HG03135 (cell line): Measurements from ENCODE around the gene ADAMTS2.

ENCODE experiments used
- ATAC-seq: cut with Tn5 transposase; IDR thresholded peaks from one replicate; pipeline ENCODE4 v1.9.1; 2021; ENCODE audit warnings: mild to moderate bottlenecking, moderate library complexity; ENCODE audit not compliant: unreplicated experiment

The ADAMTS2 gene

GRCh38 chr5:179239256-179240135 lies 105.8 kb downstream of the ADAMTS2 start:
- ATAC-seq = no peak

- ATAC-seq = no peak
Observed at GRCh38 chr5:179238628-179238970, 106.7 kb downstream of the ADAMTS2 start.

- no peak for ATAC-seq
Observed at GRCh38 chr5:179237770-179238627, 107.3 kb downstream of the ADAMTS2 start.

- ATAC-seq = no peak
Observed at GRCh38 chr5:179235416-179236400, 109.6 kb downstream of the ADAMTS2 start.

GRCh38 chr5:179234563-179235135 lies 110.6 kb downstream of the ADAMTS2 start:
- no peak for ATAC-seq

- no peak for ATAC-seq
Observed at GRCh38 chr5:179233909-179234562, 111.2 kb downstream of the ADAMTS2 start.

- no peak for ATAC-seq
Observed at GRCh38 chr5:179232091-179232735, 113.0 kb downstream of the ADAMTS2 start.

- no peak for ATAC-seq
Observed at GRCh38 chr5:179231309-179231708, 114.0 kb downstream of the ADAMTS2 start.

- no peak for ATAC-seq
Observed at GRCh38 chr5:179230061-179230461, 115.2 kb downstream of the ADAMTS2 start.

- ATAC-seq = no peak
Observed at GRCh38 chr5:179229331-179229831, 115.9 kb downstream of the ADAMTS2 start.

- no peak for ATAC-seq
Observed at GRCh38 chr5:179228341-179229121, 116.7 kb downstream of the ADAMTS2 start.

- ATAC-seq = no peak
Observed at GRCh38 chr5:179227580-179228311, 117.5 kb downstream of the ADAMTS2 start.

GRCh38 chr5:179227229-179227579 lies 118.1 kb downstream of the ADAMTS2 start:
- no peak for ATAC-seq

GRCh38 chr5:179226696-179227095 lies 118.6 kb downstream of the ADAMTS2 start:
- ATAC-seq = no peak

- ATAC-seq = no peak
Observed at GRCh38 chr5:179225387-179225786, 119.9 kb downstream of the ADAMTS2 start.

- no peak for ATAC-seq
Observed at GRCh38 chr5:179224741-179225140, 120.5 kb downstream of the ADAMTS2 start.

- no peak for ATAC-seq
Observed at GRCh38 chr5:179223961-179224360, 121.3 kb downstream of the ADAMTS2 start.

- ATAC-seq = no peak
Observed at GRCh38 chr5:179223528-179223927, 121.7 kb downstream of the ADAMTS2 start.
